ENCODE results near the gene RNU5B-1. TPM values are rescaled to one million over a fixed set of nuclear protein-coding genes. Genes with fewer than 3 reads are reported as not detected.

The RNU5B-1 gene
- total and polyA plus RNA-seq, 2 of the 8 experiments (the other 6 are each of a cell fraction or from before 2014, with no cell fraction given), result not detected

DNA sequence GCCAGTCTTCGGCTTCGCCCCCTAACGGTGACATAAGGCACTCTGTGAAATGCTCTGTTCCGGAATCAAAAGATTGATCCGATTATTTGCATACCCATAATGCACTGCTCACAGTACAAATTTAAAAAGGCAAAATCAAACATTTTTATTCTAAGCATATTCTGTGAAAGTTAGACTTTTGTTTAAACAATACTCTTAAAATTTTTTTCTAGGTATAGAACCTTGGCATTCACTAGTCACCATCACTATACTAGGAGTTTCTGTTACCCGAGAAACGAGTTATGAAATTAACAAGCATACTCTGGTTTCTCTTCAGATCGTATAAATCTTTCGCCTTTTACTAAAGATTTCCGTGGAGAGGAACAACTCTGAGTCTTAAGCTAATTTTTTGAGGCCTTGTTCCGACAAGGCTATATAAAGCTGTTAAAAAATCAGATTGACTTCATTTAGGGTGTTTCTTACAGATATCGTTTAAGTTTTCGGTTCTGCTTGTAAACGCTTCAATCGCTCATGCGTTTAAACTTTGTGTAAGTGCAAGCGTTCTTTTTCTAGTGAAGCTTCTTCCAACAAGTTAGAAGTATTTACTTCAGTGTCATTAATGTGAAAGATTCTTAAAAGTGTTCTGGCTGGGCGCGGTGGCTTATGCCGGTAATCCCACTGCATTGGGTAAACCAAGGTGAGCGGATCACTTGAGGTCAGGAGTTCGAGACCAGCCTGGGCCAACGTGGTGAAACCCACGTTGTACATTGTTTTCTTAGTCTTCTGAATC, at the start of gene RNU5B-1 (continued):
- TF ChIP-seq RBBP5 (IDR thresholded peaks at IDR 0.05; ENCODE audit: borderline replicate concordance, low read depth, low read length), result no peak
- TF ChIP-seq HDAC2 (IDR thresholded peaks at IDR 0.05; ENCODE audit: borderline replicate concordance in 1 of 2, low read depth in 2 of 2, low read length in 2 of 2), result 0 out of 4 replicates have a peak, but pooled peaks of 1 of the 2 experiments have one; percentile 37
- no peak for TF ChIP-seq RXRA (IDR thresholded peaks at IDR 0.05; ENCODE audit: insufficient read depth, low read depth, low read length)
- peak in 1 of 2 experiments; percentile 24; a peak in 1 of 4 replicates for TF ChIP-seq SIN3A (conservative IDR thresholded peaks at IDR 0.05 in 1 of 2, IDR thresholded peaks at IDR 0.05 in 1 of 2; ENCODE audit: low read depth in 1 of 2, low read length in 2 of 2)
- TF ChIP-seq EGR1 (IDR thresholded peaks at IDR 0.05; ENCODE audit: borderline replicate concordance, low read depth, low read length), result peak; percentile 91
- peak; percentile 79 for TF ChIP-seq JUND (IDR thresholded peaks at IDR 0.05; ENCODE audit: low read length)
- TF ChIP-seq GTF2F1 (IDR thresholded peaks at IDR 0.05; ENCODE audit: borderline replicate concordance, low read depth, low read length), result peak; percentile 100
- peak in 1 of 2 experiments; percentile 43; a peak in 2 of 4 replicates for TF ChIP-seq RAD21 (IDR thresholded peaks at IDR 0.05 in 1 of 2, conservative IDR thresholded peaks at IDR 0.05 in 1 of 2; ENCODE audit: low read depth in 2 of 2, low read length in 2 of 2)
- no peak for TF ChIP-seq CHD1 (IDR thresholded peaks at IDR 0.05; ENCODE audit: low read depth, low read length)
- TF ChIP-seq CHD2 (IDR thresholded peaks at IDR 0.05; ENCODE audit: low read length), result peak; percentile 28; the same call in 1 of the 2 replicates
- TF ChIP-seq SP4 (IDR thresholded peaks at IDR 0.05; ENCODE audit: low read length), result peak; percentile 96; the same call in 1 of the 2 replicates
- 0 out of 2 replicates have a peak, but pooled peaks have one; percentile 24 for TF ChIP-seq CREB1 (IDR thresholded peaks at IDR 0.05)
- 0 out of 2 replicates have a peak, but pooled peaks have one; percentile 2 for TF ChIP-seq SIX5 (IDR thresholded peaks at IDR 0.05; ENCODE audit: low read depth, low read length)
- TF ChIP-seq FOSL1 (IDR thresholded peaks at IDR 0.05; ENCODE audit: insufficient read depth, low read depth, low read length), result no peak
- TF ChIP-seq TAF7 (optimal IDR thresholded peaks at IDR 0.05; ENCODE audit: borderline replicate concordance, low read depth, low read length), result peak; percentile 100
